ENCODE measurements around the gene PM20D1.
"Not testable (repeated sequence)": the region's sequence is repeated elsewhere in the genome, so short reads cannot be mapped to it uniquely, and the experiment has no call there.

- TF ChIP-seq POLR2A, POLR2AphosphoS5, TAF1, POU2F2 (IDR thresholded peaks at IDR 0.05; ENCODE audit: low read depth, low read length): not testable (repeated sequence)
Observed at GRCh38 chr1:205857501-205857900, 7.6 kb upstream of the PM20D1 start.
